H9 (cell line): ENCODE data around the gene SLC2A5. TPM values are rescaled to one million over a fixed set of nuclear protein-coding genes. Genes with fewer than 3 reads are reported as not detected.

Experiments used
- DNase-seq: peaks from one replicate; pipeline ENCODE4 v3.0.0-alpha.2; 2017
- H2AFZ ChIP-seq: one replicate; pipeline ENCODE4 v1.6.1; 2013; ENCODE audit warnings: mild to moderate bottlenecking, low read length, control low read depth, moderate library complexity
- H2AK5ac ChIP-seq: 2 replicates; pipeline ENCODE4 v1.6.1; 2013; ENCODE audit warnings: low read length, control low read depth, mixed read lengths; ENCODE audit not compliant: insufficient read length
- H2BK120ac ChIP-seq: one replicate; pipeline ENCODE4 v1.6.1; 2013; ENCODE audit warnings: low read depth, mild to moderate bottlenecking, low read length, control low read depth, inconsistent platforms; ENCODE audit not compliant: poor library complexity, severe bottlenecking
- H2BK12ac ChIP-seq: 2 replicates; pipeline ENCODE4 v1.6.1; 2013; ENCODE audit warnings: low read length, control low read depth, mixed read lengths, low read depth; ENCODE audit not compliant: insufficient read length
- H2BK15ac ChIP-seq: 2 replicates; pipeline ENCODE4 v1.6.1; 2013; ENCODE audit warnings: low read depth, low read length, control low read depth
- H2BK20ac ChIP-seq: one replicate; pipeline ENCODE4 v1.6.1; 2013; ENCODE audit warnings: low read depth, mild to moderate bottlenecking, low read length, control low read depth, inconsistent platforms; ENCODE audit not compliant: poor library complexity, severe bottlenecking
- H2BK5ac ChIP-seq: 2 replicates; pipeline ENCODE4 v1.6.1; 2013; ENCODE audit warnings: low read length, control low read depth, mixed read lengths; ENCODE audit not compliant: insufficient read length
- H3K14ac ChIP-seq: 2 replicates; pipeline ENCODE4 v1.6.1; 2013; ENCODE audit warnings: low read length, control low read depth; ENCODE audit not compliant: insufficient read depth
- H3K18ac ChIP-seq: 2 replicates; pipeline ENCODE4 v1.6.1; 2013; ENCODE audit warnings: low read depth, mild to moderate bottlenecking, mixed read lengths, low read length, control low read depth; ENCODE audit not compliant: insufficient read length
- H3K23ac ChIP-seq: 2 replicates; pipeline ENCODE4 v1.6.1; 2013; ENCODE audit warnings: low read length, control low read depth, mixed read lengths, low read depth; ENCODE audit not compliant: insufficient read length
- H3K23me2 ChIP-seq: 2 replicates; pipeline ENCODE4 v1.6.1; 2013; ENCODE audit warnings: low read depth, mild to moderate bottlenecking, mixed read lengths, low read length, control low read depth; ENCODE audit not compliant: insufficient read length, poor library complexity, severe bottlenecking
- H3K27ac ChIP-seq: 2 replicates; pipeline ENCODE4 v1.5.1; 2013; ENCODE audit warnings: low read length, control low read depth, mixed read lengths, low read depth; ENCODE audit not compliant: insufficient read length
- H3K27me3 ChIP-seq: 2 replicates; pipeline ENCODE4 v1.6.1; 2013; ENCODE audit warnings: low read length, control low read depth, inconsistent platforms; ENCODE audit not compliant: insufficient read depth
- H3K4ac ChIP-seq: 2 replicates; pipeline ENCODE4 v1.6.1; 2013; ENCODE audit warnings: low read depth, mild to moderate bottlenecking, control low read depth, inconsistent platforms, low read length, moderate library complexity
- H3K4me1 ChIP-seq: 2 replicates; pipeline ENCODE4 v1.6.1; 2013; ENCODE audit warnings: low read length, control low read depth, inconsistent platforms; ENCODE audit not compliant: insufficient read depth
- H3K4me2 ChIP-seq: 2 replicates; pipeline ENCODE4 v1.6.1; 2013; ENCODE audit warnings: low read length, control low read depth, mixed read lengths; ENCODE audit not compliant: insufficient read length, insufficient read depth
- H3K56ac ChIP-seq: 2 replicates; pipeline ENCODE4 v1.6.1; 2013; ENCODE audit warnings: low read depth, mild to moderate bottlenecking, mixed read lengths, low read length, control low read depth; ENCODE audit not compliant: insufficient read length
- H3K79me1 ChIP-seq: 2 replicates; pipeline ENCODE4 v1.6.1; 2013; ENCODE audit warnings: low read depth, mild to moderate bottlenecking, moderate library complexity, low read length, control low read depth, inconsistent platforms; ENCODE audit not compliant: insufficient read depth, poor library complexity, severe bottlenecking
- H3K79me2 ChIP-seq: 2 replicates; pipeline ENCODE4 v1.6.1; 2013; ENCODE audit warnings: low read length, control low read depth, inconsistent platforms; ENCODE audit not compliant: insufficient read depth
- H3K9ac ChIP-seq: 2 replicates; pipeline ENCODE4 v1.6.1; 2013; ENCODE audit warnings: low read length, control low read depth, mixed read lengths; ENCODE audit not compliant: insufficient read length; ENCODE audit errors: extremely low read depth
- H3K9me3 ChIP-seq: one replicate; pipeline ENCODE4 v1.6.1; 2013; ENCODE audit warnings: low read depth, low read length, inconsistent platforms; ENCODE audit not compliant: control insufficient read depth
- H3T11ph ChIP-seq: one replicate; pipeline ENCODE4 v1.6.1; 2013; ENCODE audit warnings: mild to moderate bottlenecking, low read length, control low read depth, inconsistent platforms
- H4K20me1 ChIP-seq: one replicate; pipeline ENCODE4 v1.6.1; 2013; ENCODE audit not compliant: control insufficient read depth, insufficient read length, insufficient read depth
- H4K5ac ChIP-seq: 2 replicates; pipeline ENCODE4 v1.6.1; 2013; ENCODE audit warnings: low read depth, mild to moderate bottlenecking, mixed read lengths, low read length, control low read depth; ENCODE audit not compliant: insufficient read length
- H4K8ac ChIP-seq: replicated peaks from 2 replicates; pipeline ENCODE4 v1.6.1; 2013; ENCODE audit warnings: low read length, control low read depth, mixed read lengths, low read depth; ENCODE audit not compliant: insufficient read length
- H4K91ac ChIP-seq: 2 replicates; pipeline ENCODE4 v1.6.1; 2013; ENCODE audit warnings: low read depth, mild to moderate bottlenecking, moderate library complexity, mixed read lengths, low read length, control low read depth; ENCODE audit not compliant: insufficient read length
- H3K27ac Mint-ChIP-seq, 3 experiments: 2 replicates in 2 of 3; 3 replicates in 1 of 3; pipeline ENCODE4 v1.8.0; 2020 to 2021; ENCODE audit warnings: mixed read lengths in 3 of 3, mild to moderate bottlenecking in 1 of 3, moderate library complexity in 1 of 3
- H3K27me3 Mint-ChIP-seq: 2 replicates; pipeline ENCODE4 v1.8.0; 2021; ENCODE audit warnings: low read depth, mild to moderate bottlenecking, moderate library complexity, mixed read lengths
- H3K36me3 Mint-ChIP-seq, 3 experiments: 2 replicates in 2 of 3; 3 replicates in 1 of 3; pipeline ENCODE4 v1.8.0; 2020 to 2021; ENCODE audit warnings: low read depth in 3 of 3, mixed read lengths in 3 of 3; ENCODE audit not compliant: insufficient read depth in 1 of 3
- H3K4me1 Mint-ChIP-seq, 2 experiments: 2 replicates each; pipeline ENCODE4 v1.8.0; 2020; ENCODE audit warnings: mixed read lengths in 2 of 2
- H3K4me3 Mint-ChIP-seq, 2 experiments: 2 replicates in 1 of 2; 3 replicates in 1 of 2; pipeline ENCODE4 v1.8.0; 2020 to 2021; ENCODE audit warnings: mild to moderate bottlenecking in 2 of 2, mixed read lengths in 2 of 2, moderate library complexity in 1 of 2
- H3K9me3 Mint-ChIP-seq, 2 experiments: 2 replicates in 1 of 2; 3 replicates in 1 of 2; pipeline ENCODE4 v1.8.0; 2020; ENCODE audit warnings: mild to moderate bottlenecking in 2 of 2, mixed read lengths in 2 of 2, moderate library complexity in 1 of 2
- WGBS: extraction: QIAGEN DNeasy Blood & Tissue Kit; methylation state at CpG from one replicate; pipeline ENCODE4 v1.1.7; 2013; ENCODE audit warnings: missing lambda C conversion rate, low lambda C conversion rate, mixed read lengths; ENCODE audit not compliant: insufficient read length; ENCODE audit errors: extremely low coverage; 5-methylcytosine and 5-hydroxymethylcytosine counted together
- total RNA-seq: library from RNA; stranded (reverse); gene quantifications from 2 replicates; pipeline ENCODE4 v1.2.1, GENCODE V29; 2021
- TF ChIP-seq, protein P1 (sequence below): fragments of 200-600 bp; sonication (generic); conservative IDR thresholded peaks from 3 replicates; pipeline ENCODE4 v1.8.0; 2021; ENCODE audit warnings: antibody characterized with exemption, mild to moderate bottlenecking

Gene SLC2A5
- total RNA-seq, 1 experiment from 2014 or later, result not detected

GRCh38 chr1:9111957-9112356, 42.5 kb upstream of the SLC2A5 start:
- no peak overlapping the region for H2AFZ ChIP-seq
- no peaks in the 10 kb centered on the region for H3K79me2 ChIP-seq
- H3K14ac ChIP-seq, result no peak overlapping the region
- Mint-ChIP-seq H3K36me3 (no peaks in the 10 kb centered on the region; a peak in 1 of 7 replicates), H3K9me3 (0 out of 5 replicates have a peak, but pooled peaks cover 0 to under 1% of the 10 kb centered on the region in 2 experiments), H3K4me1 (peaks cover 0 to 11% of the 10 kb centered on the region in 2 experiments; a peak in 2 of 4 replicates), H3K27ac (no peak overlapping the region), H3K4me3 (no peak overlapping the region), H3K27me3 (no peaks in the 10 kb centered on the region)
- H3K27ac ChIP-seq, result no peak overlapping the region
- no peak overlapping the region for H3K23ac ChIP-seq
- H2BK20ac ChIP-seq, result no peak overlapping the region
- no peak overlapping the region for H3K9ac ChIP-seq
- no peaks in the 10 kb centered on the region for H4K20me1 ChIP-seq
- no peaks in the 10 kb centered on the region for H3K9me3 ChIP-seq
- no peak overlapping the region for H2BK15ac ChIP-seq
- no peak for DNase-seq
- H3T11ph ChIP-seq, result no peak overlapping the region
- H3K23me2 ChIP-seq, result no peaks in the 10 kb centered on the region
- no peak overlapping the region for H3K56ac ChIP-seq
- TF ChIP-seq, protein P1, sequence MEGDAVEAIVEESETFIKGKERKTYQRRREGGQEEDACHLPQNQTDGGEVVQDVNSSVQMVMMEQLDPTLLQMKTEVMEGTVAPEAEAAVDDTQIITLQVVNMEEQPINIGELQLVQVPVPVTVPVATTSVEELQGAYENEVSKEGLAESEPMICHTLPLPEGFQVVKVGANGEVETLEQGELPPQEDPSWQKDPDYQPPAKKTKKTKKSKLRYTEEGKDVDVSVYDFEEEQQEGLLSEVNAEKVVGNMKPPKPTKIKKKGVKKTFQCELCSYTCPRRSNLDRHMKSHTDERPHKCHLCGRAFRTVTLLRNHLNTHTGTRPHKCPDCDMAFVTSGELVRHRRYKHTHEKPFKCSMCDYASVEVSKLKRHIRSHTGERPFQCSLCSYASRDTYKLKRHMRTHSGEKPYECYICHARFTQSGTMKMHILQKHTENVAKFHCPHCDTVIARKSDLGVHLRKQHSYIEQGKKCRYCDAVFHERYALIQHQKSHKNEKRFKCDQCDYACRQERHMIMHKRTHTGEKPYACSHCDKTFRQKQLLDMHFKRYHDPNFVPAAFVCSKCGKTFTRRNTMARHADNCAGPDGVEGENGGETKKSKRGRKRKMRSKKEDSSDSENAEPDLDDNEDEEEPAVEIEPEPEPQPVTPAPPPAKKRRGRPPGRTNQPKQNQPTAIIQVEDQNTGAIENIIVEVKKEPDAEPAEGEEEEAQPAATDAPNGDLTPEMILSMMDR, result no peak
- H2BK12ac ChIP-seq, result no peak overlapping the region
- no peak overlapping the region for H3K4ac ChIP-seq
- H3K4me1 ChIP-seq, result no peaks in the 10 kb centered on the region
- H4K8ac ChIP-seq, result no peak overlapping the region
- H4K5ac ChIP-seq, result no peak overlapping the region
- H3K27me3 ChIP-seq, result no peaks in the 10 kb centered on the region
- H3K79me1 ChIP-seq, result no peaks in the 10 kb centered on the region
- H2BK5ac ChIP-seq, result no peak overlapping the region
- H4K91ac ChIP-seq, result no peak overlapping the region
- no peak overlapping the region for H3K4me2 ChIP-seq
- no CpG with 5 or more reads among the region's 9 CpGs for WGBS
- H2AK5ac ChIP-seq, result no peak overlapping the region
- no peak overlapping the region for H2BK120ac ChIP-seq
- no peak overlapping the region for H3K18ac ChIP-seq
